H1 (cell line): ENCODE data around the gene OR6C75. TPM values are rescaled to one million over a fixed set of nuclear protein-coding genes. Genes with fewer than 3 reads are reported as not detected.

ENCODE experiments used
- BRCA1 ChIP-seq: IDR thresholded peaks from 2 replicates; pipeline ENCODE4 v1.6.1; 2012; ENCODE audit warnings: low read depth, low read length, improper control_type of control experiment
- CHD7 ChIP-seq: fragments of 300-600 bp; sonication (generic); IDR thresholded peaks from 2 replicates; pipeline ENCODE4 v1.7.1; 2012; ENCODE audit warnings: low read length, moderate library complexity, mild to moderate bottlenecking, inconsistent platforms; ENCODE audit not compliant: insufficient replicate concordance
- E2F6 ChIP-seq: IDR thresholded peaks from 2 replicates; pipeline ENCODE4 v1.6.1; 2012; ENCODE audit warnings: inconsistent platforms
- JUND ChIP-seq: IDR thresholded peaks from 2 replicates; pipeline ENCODE4 v1.6.1; 2011; ENCODE audit warnings: mild to moderate bottlenecking, improper control_type of control experiment, low read length
- TCF12 ChIP-seq: IDR thresholded peaks from 2 replicates; pipeline ENCODE4 v1.6.1; 2011; ENCODE audit warnings: low read depth, mild to moderate bottlenecking, low read length
- USF2 ChIP-seq: IDR thresholded peaks from 2 replicates; pipeline ENCODE4 v1.6.1; 2011; ENCODE audit warnings: low read length, improper control_type of control experiment
- YY1 ChIP-seq: IDR thresholded peaks from 2 replicates; pipeline ENCODE4 v1.6.1; 2011; ENCODE audit warnings: low read depth, mild to moderate bottlenecking, low read length
- polyA plus RNA-seq, 7 experiments: library from polyadenylated mRNA; depleted of rRNA in 3 of 7; stranded (reverse) in 5 of 7; unstranded in 2 of 7; fragments of >200 nt in 5 of 7; fragments of 200-250 nt in 2 of 7; gene quantifications; 1 replicate in 5 of 7; 2 replicates in 1 of 7; 4 replicates in 1 of 7; pipeline versions ENCODE4 v1.2.1 to v1.2.3, GENCODE V29; 2011 to 2013; ENCODE audit warnings: missing spikeins in 2 of 7, mixed read lengths in 2 of 7
- total RNA-seq: library from RNA; stranded (reverse); fragmentation: NEBNext Ultra II Directional; extraction: Animal tissue kit (Norgen Biotek cat#: 25700); gene quantifications from 2 replicates; pipeline ENCODE4 v1.2.1, GENCODE V29; 2021

The OR6C75 gene
- total and polyA plus RNA-seq, 2 of the 8 experiments (the other 6 are each of a cell fraction or from before 2014, with no cell fraction given): not detected

GRCh38 chr12:55407866-55408265 lies 45.1 kb downstream of the OR6C75 start (continued):
- no peak for TF ChIP-seq E2F6
- no peak for TF ChIP-seq BRCA1
- TF ChIP-seq USF2: no peak
- no peak for TF ChIP-seq JUND
- TF ChIP-seq CHD7: no peak
- TF ChIP-seq YY1: no peak
- no peak for TF ChIP-seq TCF12
- TF ChIP-seq, all 59 proteins: peak for 0
